Keratinocyte (primary cell): ENCODE results near the gene RPL36A. TPM values are rescaled to one million over a fixed set of nuclear protein-coding genes. Genes with fewer than 3 reads are reported as not detected.
A peak's percentile ranks its signal among the peaks of the same experiment; 100 is the strongest.

Experiments
- DNase-seq: peaks from one replicate; pipeline ENCODE4 v3.0.0-alpha.2; 2011; ENCODE audit warnings: low read depth, missing footprints, low spot score
- FAIRE-seq: peaks from 2 replicates; lab custom pipeline; 2011; peaks lifted over from hg19 to GRCh38; lab: Jason Lieb, UNC
- H2AFZ ChIP-seq: 2 replicates; pipeline ENCODE4 v1.6.0; 2012; ENCODE audit warnings: low read length, control low read depth, inconsistent platforms; ENCODE audit not compliant: control insufficient read depth
- H3K27ac ChIP-seq: 2 replicates; pipeline ENCODE4 v1.5.1; 2011; ENCODE audit warnings: low read length; ENCODE audit not compliant: control insufficient read depth, insufficient read depth
- H3K27me3 ChIP-seq: 3 replicates; pipeline ENCODE4 v1.6.0; 2011; ENCODE audit warnings: low read length; ENCODE audit not compliant: control insufficient read depth, insufficient read depth; ENCODE audit errors: extremely low read depth
- H3K36me3 ChIP-seq, 2 experiments: 2 replicates in 1 of 2; 3 replicates in 1 of 2; pipeline ENCODE4 v1.5.1; 2011; ENCODE audit warnings: low read length in 2 of 2, mild to moderate bottlenecking in 1 of 2; ENCODE audit not compliant: control insufficient read depth in 2 of 2, insufficient read depth in 2 of 2; ENCODE audit errors: extremely low read depth in 1 of 2
- H3K4me1 ChIP-seq: 3 replicates; pipeline ENCODE4 v1.5.1; 2011; ENCODE audit warnings: low read length; ENCODE audit not compliant: control insufficient read depth, insufficient read depth; ENCODE audit errors: extremely low read depth
- H3K4me2 ChIP-seq: 3 replicates; pipeline ENCODE4 v1.6.0; 2011; ENCODE audit warnings: low read depth, low read length; ENCODE audit not compliant: control insufficient read depth, insufficient read depth; ENCODE audit errors: extremely low read depth
- H3K4me3 ChIP-seq, 3 experiments: fragments of 200-600 bp in 1 of 3; sonication (generic) in 1 of 3; 2 replicates in 2 of 3; 3 replicates in 1 of 3; pipeline ENCODE4 v1.5.1; 2011 to 2016; ENCODE audit warnings: low read length in 3 of 3, mild to moderate bottlenecking in 3 of 3, control low read depth in 2 of 3, inconsistent platforms in 1 of 3, low read depth in 1 of 3, mixed read lengths in 1 of 3, mixed run types in 1 of 3, moderate library complexity in 1 of 3; ENCODE audit not compliant: control insufficient read depth in 2 of 3, insufficient read depth in 2 of 3; ENCODE audit errors: extremely low read depth in 1 of 3
- H3K79me2 ChIP-seq: 2 replicates; pipeline ENCODE4 v1.6.0; 2012; ENCODE audit warnings: low read length; ENCODE audit not compliant: control insufficient read depth, insufficient read depth
- H3K9ac ChIP-seq: 3 replicates; pipeline ENCODE4 v1.6.0; 2011; ENCODE audit warnings: low read length; ENCODE audit not compliant: control insufficient read depth, insufficient read depth; ENCODE audit errors: extremely low read depth
- H3K9me1 ChIP-seq: 3 replicates; pipeline ENCODE4 v1.6.0; 2011; ENCODE audit warnings: low read length; ENCODE audit not compliant: control insufficient read depth, insufficient read depth; ENCODE audit errors: extremely low read depth
- H3K9me3 ChIP-seq: 2 replicates; pipeline ENCODE4 v1.5.1; 2012; ENCODE audit warnings: low read depth, low read length; ENCODE audit not compliant: control insufficient read depth
- H4K20me1 ChIP-seq: 3 replicates; pipeline ENCODE4 v1.6.0; 2011; ENCODE audit warnings: low read length; ENCODE audit not compliant: control insufficient read depth, insufficient read depth; ENCODE audit errors: extremely low read depth
- EZH2 ChIP-seq: IDR thresholded peaks from one replicate; pipeline ENCODE4 v1.6.1; 2012; ENCODE audit warnings: inconsistent platforms, mild to moderate bottlenecking, low read length, moderate library complexity
- dilution Hi-C: fragments of 300-500 bp; cut with MboI; formaldehyde crosslinking; loops from one replicate; pipeline ENCODE4 v1.7.0; 2020; ENCODE audit warnings: low sequenced_read_pairs; ENCODE audit not compliant: extremely low pct_ligation_motif_present
- polyA plus RNA-seq, 5 experiments: library from polyadenylated mRNA; depleted of rRNA in 3 of 5; stranded (reverse) in 3 of 5; stranded (forward) in 1 of 5; unstranded in 1 of 5; fragments of >200 nt; gene quantifications; 1 replicate in 1 of 5; 2 replicates in 3 of 5; 3 replicates in 1 of 5; pipeline versions ENCODE4 v1.2.1 to v1.2.3, GENCODE V29; 2011 to 2012; ENCODE audit warnings: missing spikeins in 2 of 5, low read depth in 1 of 5, low replicate concordance in 1 of 5
- TF ChIP-seq, protein P1 (sequence below), 3 experiments: IDR thresholded peaks in 1 of 3; conservative IDR thresholded peaks in 1 of 3; optimal IDR thresholded peaks in 1 of 3; 2 replicates in 2 of 3; 3 replicates in 1 of 3; pipeline versions ENCODE3 to v1.5.1; 2011; ENCODE audit warnings: low read length in 3 of 3, mild to moderate bottlenecking in 3 of 3, moderate library complexity in 2 of 3, control low read depth in 1 of 3, inconsistent platforms in 1 of 3; ENCODE audit not compliant: insufficient read depth in 2 of 3; ENCODE audit errors: extremely low read depth in 1 of 3

RPL36A gene
- polyA plus RNA-seq, 1 donor (not counting 4 experiments of a cell fraction or from before 2014, with no cell fraction given), result 2,714 TPM

DNA sequence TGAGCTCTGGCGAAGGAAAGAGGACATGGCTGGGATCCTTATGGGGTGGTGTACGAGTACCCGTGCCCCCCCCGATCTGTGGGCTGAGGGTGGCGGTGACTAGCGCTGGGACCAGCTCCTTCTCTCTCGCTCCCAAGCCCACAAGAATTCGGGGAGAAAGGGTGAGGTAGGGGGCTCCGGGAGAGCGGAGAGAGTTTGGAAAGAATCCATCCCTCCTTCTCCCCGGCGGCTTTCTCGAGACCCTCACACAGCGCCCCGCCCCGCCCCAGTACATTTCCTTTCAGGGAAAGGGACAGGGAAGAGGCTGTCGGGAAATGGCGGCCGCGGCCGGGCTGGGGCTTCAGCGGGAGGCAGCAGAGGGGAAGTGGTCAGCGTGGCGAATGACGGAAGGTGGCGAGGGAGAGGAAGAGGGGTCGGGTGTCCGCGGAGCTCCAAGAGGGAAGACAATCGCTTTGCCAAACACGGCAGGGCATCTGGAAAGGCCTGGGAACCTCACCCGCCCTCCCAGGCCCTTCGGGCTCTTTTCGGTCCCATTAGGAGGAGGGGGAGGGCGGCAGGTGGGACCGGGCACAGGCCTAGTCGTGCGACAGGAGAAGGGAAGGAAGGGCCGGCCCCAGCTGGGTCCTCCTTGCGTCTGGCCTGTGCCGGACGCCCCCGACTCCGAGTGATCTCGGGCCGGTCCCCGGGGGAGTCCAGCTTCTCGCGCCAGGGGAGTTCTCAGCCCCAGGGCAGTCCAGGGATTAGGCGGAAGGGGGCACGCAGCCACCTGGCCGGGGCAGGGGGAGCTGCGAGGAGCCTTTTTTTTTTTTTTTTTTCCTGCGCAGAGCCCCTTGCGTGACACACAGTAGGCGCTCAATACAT, 27.4 kb downstream of the RPL36A start:
- Histone ChIP-seq H3K79me2 (no peaks in the 10 kb centered on the region), H3K4me3 (peak overlapping the region; percentile 16 to 36 (median 36)), H3K27me3 (no peaks in the 10 kb centered on the region), H3K36me3 (peaks cover 0 to 2% of the 10 kb centered on the region in 2 experiments), H3K4me1 (no peaks in the 10 kb centered on the region), H2AFZ (peak overlapping the region; percentile 85), H3K9ac (peak overlapping the region; percentile 59), H3K27ac (peak overlapping the region; percentile 38), H4K20me1 (no peaks in the 10 kb centered on the region), H3K4me2 (peak overlapping the region; percentile 63), H3K9me3 (no peaks in the 10 kb centered on the region), H3K9me1 (no peaks in the 10 kb centered on the region)
- dilution Hi-C loops, result no loop called here
- TF ChIP-seq, protein P1, sequence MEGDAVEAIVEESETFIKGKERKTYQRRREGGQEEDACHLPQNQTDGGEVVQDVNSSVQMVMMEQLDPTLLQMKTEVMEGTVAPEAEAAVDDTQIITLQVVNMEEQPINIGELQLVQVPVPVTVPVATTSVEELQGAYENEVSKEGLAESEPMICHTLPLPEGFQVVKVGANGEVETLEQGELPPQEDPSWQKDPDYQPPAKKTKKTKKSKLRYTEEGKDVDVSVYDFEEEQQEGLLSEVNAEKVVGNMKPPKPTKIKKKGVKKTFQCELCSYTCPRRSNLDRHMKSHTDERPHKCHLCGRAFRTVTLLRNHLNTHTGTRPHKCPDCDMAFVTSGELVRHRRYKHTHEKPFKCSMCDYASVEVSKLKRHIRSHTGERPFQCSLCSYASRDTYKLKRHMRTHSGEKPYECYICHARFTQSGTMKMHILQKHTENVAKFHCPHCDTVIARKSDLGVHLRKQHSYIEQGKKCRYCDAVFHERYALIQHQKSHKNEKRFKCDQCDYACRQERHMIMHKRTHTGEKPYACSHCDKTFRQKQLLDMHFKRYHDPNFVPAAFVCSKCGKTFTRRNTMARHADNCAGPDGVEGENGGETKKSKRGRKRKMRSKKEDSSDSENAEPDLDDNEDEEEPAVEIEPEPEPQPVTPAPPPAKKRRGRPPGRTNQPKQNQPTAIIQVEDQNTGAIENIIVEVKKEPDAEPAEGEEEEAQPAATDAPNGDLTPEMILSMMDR (optimal IDR thresholded peaks at IDR 0.05 in 1 of 3, IDR thresholded peaks at IDR 0.05 in 1 of 3, conservative IDR thresholded peaks at IDR 0.05 in 1 of 3; ENCODE audit: extremely low read depth in 1 of 3, insufficient read depth in 2 of 3, low read length in 3 of 3), result no peak
- TF ChIP-seq EZH2, result no peak
- no peak for FAIRE-seq
- DNase-seq, result no peak

GRCh38 chrX:101419489-101419888, 28.7 kb downstream of the RPL36A start:
- H3K79me2 ChIP-seq, result no peaks in the 10 kb centered on the region
- no peak for FAIRE-seq

More at GRCh38 chrX:101419489-101419888, 28.7 kb downstream of the RPL36A start:
- no peak overlapping the region for H3K4me3 ChIP-seq
- no peaks in the 10 kb centered on the region for H3K9me1 ChIP-seq
- H4K20me1 ChIP-seq, result no peaks in the 10 kb centered on the region
- H3K4me1 ChIP-seq, result no peaks in the 10 kb centered on the region
- DNase-seq, result no peak
- H3K9me3 ChIP-seq, result no peaks in the 10 kb centered on the region
- H3K4me2 ChIP-seq, result no peak overlapping the region
- dilution Hi-C loops, result no loop called here
- no peaks in the 10 kb centered on the region for H3K36me3 ChIP-seq
- H3K27me3 ChIP-seq, result no peaks in the 10 kb centered on the region
- no peak overlapping the region for H3K9ac ChIP-seq
- no peak for TF ChIP-seq EZH2
- TF ChIP-seq, protein P1 (optimal IDR thresholded peaks at IDR 0.05 in 1 of 3, IDR thresholded peaks at IDR 0.05 in 1 of 3, conservative IDR thresholded peaks at IDR 0.05 in 1 of 3; ENCODE audit: extremely low read depth in 1 of 3, insufficient read depth in 2 of 3, low read length in 3 of 3), result no peak
- no peak overlapping the region for H2AFZ ChIP-seq
- H3K27ac ChIP-seq, result no peak overlapping the region
